ENCODE data around the gene LRMDA.

Gene LRMDA

GRCh38 chr10:76331742-76332141 lies 900.3 kb downstream of the LRMDA start:
- CTCF ChIA-PET = no interaction called here
- POLR2A ChIA-PET = no interaction called here
- no peak for TF ChIP-seq CTCF (IDR thresholded peaks at IDR 0.05; ENCODE audit: control extremely low read depth, extremely low read depth, low read depth, missing control alignments)
- DNase-seq (ENCODE audit: extremely low spot score) = no peak

GRCh38 chr10:76333326-76333725 lies 901.9 kb downstream of the LRMDA start:
- TF ChIP-seq CTCF (IDR thresholded peaks at IDR 0.05; ENCODE audit: control extremely low read depth, extremely low read depth, low read depth, missing control alignments) = no peak
- no peak for DNase-seq (ENCODE audit: extremely low spot score)
- CTCF ChIA-PET = interaction anchor here (1.6 kb wide), 1 partner anchor 10 kb away, joined by 5 read pairs; no protein-coding TSS in a partner anchor
- POLR2A ChIA-PET = no interaction called here

GRCh38 chr10:76333796-76334195 lies 902.4 kb downstream of the LRMDA start:
- ChIA-PET CTCF (interaction anchor here (1.6 kb wide), 1 partner anchor 10 kb away, joined by 5 read pairs; no protein-coding TSS in a partner anchor), POLR2A (no interaction called here)
- no peak for TF ChIP-seq CTCF (IDR thresholded peaks at IDR 0.05; ENCODE audit: control extremely low read depth, extremely low read depth, low read depth, missing control alignments)
- DNase-seq (ENCODE audit: extremely low spot score) = no peak

- DNase-seq (ENCODE audit: extremely low spot score) = no peak
- no peak for TF ChIP-seq CTCF (IDR thresholded peaks at IDR 0.05; ENCODE audit: control extremely low read depth, extremely low read depth, low read depth, missing control alignments)
- CTCF ChIA-PET = interaction anchor here (1.6 kb wide), 1 partner anchor 11 kb away, joined by 5 read pairs; no protein-coding TSS in a partner anchor
- POLR2A ChIA-PET = no interaction called here
Measured at GRCh38 chr10:76334255-76334654, 902.8 kb downstream of the LRMDA start.

GRCh38 chr10:76336213-76336963 lies 905.0 kb downstream of the LRMDA start:
- DNase-seq (ENCODE audit: extremely low spot score) = no peak
- ChIA-PET CTCF (no interaction called here), POLR2A (no interaction called here)
- TF ChIP-seq CTCF (IDR thresholded peaks at IDR 0.05; ENCODE audit: control extremely low read depth, extremely low read depth, low read depth, missing control alignments) = no peak

GRCh38 chr10:76337641-76338040 lies 906.2 kb downstream of the LRMDA start:
- no peak for TF ChIP-seq CTCF (IDR thresholded peaks at IDR 0.05; ENCODE audit: control extremely low read depth, extremely low read depth, low read depth, missing control alignments)
- ChIA-PET CTCF (interaction anchor here (1.8 kb wide), 1 partner anchor 13 kb away, joined by 4 read pairs; no protein-coding TSS in a partner anchor), POLR2A (no interaction called here)
- no peak for DNase-seq (ENCODE audit: extremely low spot score)

All from GM10248 (cell line).